ENCODE measurements around the gene SWAP70. TPM values are rescaled to one million over a fixed set of nuclear protein-coding genes. Genes with fewer than 3 reads are reported as not detected.

SWAP70 gene
- total RNA-seq, 2 donors from 2014 or later: 18.7 to 33.4 TPM

- Histone ChIP-seq H3K4me3 (no peak overlapping the region), H3K36me3 (peaks cover 2% of the 10 kb centered on the region), H3K27me3 (no peaks in the 10 kb centered on the region), H3K9me3 (no peaks in the 10 kb centered on the region), H3K4me1 (peaks cover 0 to 10% of the 10 kb centered on the region in 2 donors), H3K27ac (peak overlapping the region in 1 of 2 donors; percentile 18)
- no peak for DNase-seq (ENCODE audit: low spot score)
- no peak for TF ChIP-seq CTCF (IDR thresholded peaks at IDR 0.05)
Measured at GRCh38 chr11:9681583-9682372, 17.9 kb downstream of the SWAP70 start.

- Histone ChIP-seq H3K4me3 (no peak overlapping the region), H3K36me3 (peaks cover 4% of the 10 kb centered on the region), H3K4me1 (peaks cover 0 to 27% of the 10 kb centered on the region in 2 donors), H3K27ac (peak overlapping the region; percentile 78 to 80), H3K27me3 (no peaks in the 10 kb centered on the region), H3K9me3 (no peaks in the 10 kb centered on the region)
- no peak for DNase-seq (ENCODE audit: low spot score)
- no peak for TF ChIP-seq CTCF (IDR thresholded peaks at IDR 0.05)
Measured at GRCh38 chr11:9687711-9688477, 24.0 kb downstream of the SWAP70 start.

GRCh38 chr11:9688716-9689511 lies 25.0 kb downstream of the SWAP70 start:
- H3K4me3 ChIP-seq: no peak overlapping the region
- TF ChIP-seq CTCF (IDR thresholded peaks at IDR 0.05): no peak
- no peaks in the 10 kb centered on the region for H3K27me3 ChIP-seq
- H3K27ac ChIP-seq: peak overlapping the region; percentile 78 to 80
- DNase-seq (ENCODE audit: low spot score): no peak
- peaks cover 4% of the 10 kb centered on the region for H3K36me3 ChIP-seq
- H3K9me3 ChIP-seq: no peaks in the 10 kb centered on the region
- peaks cover 0 to 27% of the 10 kb centered on the region in 2 donors for H3K4me1 ChIP-seq

GRCh38 chr11:9689721-9690120 lies 25.8 kb downstream of the SWAP70 start:
- H3K27ac ChIP-seq: peak overlapping the region; percentile 78 to 80
- DNase-seq (ENCODE audit: low spot score): no peak
- no peaks in the 10 kb centered on the region for H3K27me3 ChIP-seq
- no peak for TF ChIP-seq CTCF (IDR thresholded peaks at IDR 0.05)
- H3K36me3 ChIP-seq: peaks cover 11% of the 10 kb centered on the region
- H3K9me3 ChIP-seq: no peaks in the 10 kb centered on the region
- H3K4me3 ChIP-seq: no peak overlapping the region
- H3K4me1 ChIP-seq: peaks cover 0 to 27% of the 10 kb centered on the region in 2 donors

- no peak for DNase-seq (ENCODE audit: low spot score)
- peaks cover 20% of the 10 kb centered on the region for H3K36me3 ChIP-seq
- no peak for TF ChIP-seq CTCF (IDR thresholded peaks at IDR 0.05)
- H3K9me3 ChIP-seq: no peaks in the 10 kb centered on the region
- no peaks in the 10 kb centered on the region for H3K27me3 ChIP-seq
- peak overlapping the region; percentile 15 to 78 for H3K27ac ChIP-seq
- no peak overlapping the region for H3K4me3 ChIP-seq
- peaks cover 0 to 27% of the 10 kb centered on the region in 2 donors for H3K4me1 ChIP-seq
Measured at GRCh38 chr11:9691865-9692264, 28.0 kb downstream of the SWAP70 start.
